ENCODE data around the gene PCNX1.

Gene PCNX1

DNA sequence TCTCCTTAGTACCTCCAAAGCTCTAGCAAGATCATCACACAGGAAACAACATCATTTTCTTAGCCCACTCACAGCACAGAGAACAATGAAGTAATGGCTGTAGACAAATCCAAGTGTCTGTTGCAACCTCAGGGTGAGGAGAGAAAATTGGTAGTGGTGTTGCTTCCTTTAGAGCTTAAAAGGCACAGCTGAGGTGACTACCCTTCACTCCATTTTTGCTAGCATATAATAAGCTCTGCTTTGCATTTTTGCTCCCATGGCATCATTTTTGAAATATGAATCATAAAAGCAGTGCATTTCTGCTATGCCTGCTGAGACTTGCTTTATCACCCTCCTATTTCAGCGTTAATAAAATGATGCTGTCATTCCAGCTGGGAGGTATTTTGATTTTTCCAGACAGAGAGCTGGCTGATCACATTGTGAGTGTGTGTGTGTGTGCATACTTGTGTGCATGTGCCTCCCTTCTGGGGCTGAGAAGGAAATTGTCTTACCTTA, 18.5 kb upstream of the PCNX1 start:
- DNase-seq (ENCODE audit: low read depth in 3 of 3) = no peak

DNA sequence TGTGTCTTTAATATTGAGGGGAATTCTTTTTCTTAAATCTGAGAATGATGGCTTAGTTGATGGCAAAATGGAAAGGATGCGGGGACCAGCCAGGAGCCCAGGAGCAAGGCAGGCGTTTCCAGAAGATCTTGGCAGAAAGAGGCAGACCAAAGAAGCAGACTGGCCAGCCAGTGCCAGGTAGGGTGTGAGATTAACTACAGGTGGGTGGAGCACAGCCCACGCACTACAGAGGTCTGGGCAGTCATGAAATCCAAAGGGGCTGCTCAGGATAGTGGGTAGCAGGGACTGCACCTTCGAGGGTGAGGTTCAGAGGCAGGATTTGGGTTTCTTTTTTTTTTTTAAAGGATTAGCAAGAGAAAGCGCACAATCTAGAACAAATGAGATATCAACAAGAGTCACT, 17.7 kb upstream of the PCNX1 start:
- DNase-seq (ENCODE audit: low read depth in 3 of 3) = no peak

DNA sequence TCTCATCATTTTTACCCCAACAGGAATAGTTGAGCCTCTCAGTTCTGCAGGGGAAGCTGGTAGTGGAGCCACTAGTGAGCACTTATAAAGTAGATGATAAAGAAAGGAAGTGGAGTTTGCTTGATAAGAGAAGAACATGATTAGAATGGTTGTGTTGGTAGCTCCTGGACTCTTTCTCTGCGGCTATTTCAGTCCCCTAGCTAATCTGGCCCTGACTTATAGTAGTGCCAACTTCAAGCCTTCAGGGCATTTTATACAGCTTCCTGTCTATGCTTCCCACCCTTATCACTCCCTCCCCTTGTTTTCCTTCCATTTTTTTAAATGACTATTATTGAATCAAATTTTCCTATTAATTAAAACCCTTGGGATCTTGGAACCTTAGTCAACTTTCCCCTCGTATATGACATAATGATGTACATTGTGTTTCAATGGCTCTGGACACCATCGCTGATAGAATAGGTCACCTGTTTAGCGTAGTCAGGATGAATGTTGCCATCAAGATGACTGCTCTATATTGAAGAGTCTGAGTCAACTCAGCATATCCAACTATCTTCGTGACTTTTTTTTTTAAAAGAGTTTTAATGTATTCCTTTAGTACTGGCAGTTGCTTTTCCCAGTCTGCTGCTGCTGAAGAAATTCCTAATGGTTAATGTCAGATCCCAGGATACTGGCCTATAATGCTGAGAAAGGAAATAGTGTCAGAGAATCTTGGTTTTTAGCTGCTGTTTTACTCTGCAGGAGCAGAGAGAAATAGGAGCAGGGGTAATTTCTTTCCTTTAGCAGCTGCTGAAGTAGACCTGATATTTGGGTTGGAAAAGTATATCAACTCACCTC, 16.2 kb upstream of the PCNX1 start:
- DNase-seq (ENCODE audit: low read depth in 3 of 3) = no peak

DNA sequence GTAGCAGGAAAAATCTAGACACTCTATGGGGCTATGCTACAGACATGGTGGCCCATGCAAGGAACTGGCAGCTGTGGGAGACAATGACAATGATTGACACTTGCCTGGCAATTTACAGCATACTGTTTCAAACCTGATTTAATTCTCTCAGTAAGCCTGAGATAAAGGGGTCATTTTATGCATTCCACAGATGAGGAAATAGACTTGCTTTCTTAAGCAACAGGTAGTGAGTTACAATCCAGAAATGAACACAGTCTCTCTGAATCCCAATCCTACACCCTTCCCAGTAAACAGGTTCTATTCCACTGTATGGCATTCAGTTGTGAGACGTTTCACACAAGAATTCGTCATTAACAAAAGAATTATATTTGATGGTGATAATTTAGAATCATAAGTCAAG, 15.5 kb upstream of the PCNX1 start:
- no peak for DNase-seq (ENCODE audit: low read depth in 3 of 3)

DNA sequence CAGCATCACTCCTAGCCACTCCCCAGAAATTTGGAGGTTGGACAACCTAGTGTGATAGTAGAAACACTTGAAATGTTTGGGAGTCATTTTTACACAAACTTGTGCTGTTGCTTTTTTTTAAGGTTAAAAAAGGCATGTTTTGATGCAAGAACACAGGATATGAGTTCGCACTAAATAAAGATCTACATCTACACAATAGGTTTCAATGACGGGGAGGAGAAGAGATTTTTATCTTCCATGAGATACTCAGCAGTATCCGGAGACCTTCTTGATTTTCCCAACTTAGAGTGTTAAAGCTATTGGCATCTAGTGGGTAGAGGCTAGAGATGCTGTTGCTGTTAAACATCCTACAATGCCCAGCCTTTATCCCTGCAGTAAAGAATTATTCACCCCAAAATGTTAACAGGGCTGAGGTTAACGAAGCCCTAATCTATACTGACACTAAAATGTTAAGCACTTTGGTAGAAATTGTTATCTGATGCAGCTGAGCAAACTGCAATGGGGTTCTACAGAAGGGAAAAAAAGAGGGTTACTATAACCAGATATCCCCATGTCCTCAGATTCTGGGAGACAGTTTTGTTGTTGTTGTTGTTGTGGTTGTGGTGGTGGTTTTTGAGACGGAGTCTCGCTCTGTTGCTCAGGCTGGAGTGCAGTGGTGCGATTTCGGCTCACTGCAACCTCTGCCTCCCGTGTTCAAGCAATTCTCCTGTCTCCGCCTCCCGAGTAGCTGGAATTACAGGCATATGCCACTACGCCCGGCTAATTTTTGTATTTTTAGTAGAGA, 14.0 kb upstream of the PCNX1 start:
- DNase-seq (ENCODE audit: low read depth in 3 of 3) = no peak

DNA sequence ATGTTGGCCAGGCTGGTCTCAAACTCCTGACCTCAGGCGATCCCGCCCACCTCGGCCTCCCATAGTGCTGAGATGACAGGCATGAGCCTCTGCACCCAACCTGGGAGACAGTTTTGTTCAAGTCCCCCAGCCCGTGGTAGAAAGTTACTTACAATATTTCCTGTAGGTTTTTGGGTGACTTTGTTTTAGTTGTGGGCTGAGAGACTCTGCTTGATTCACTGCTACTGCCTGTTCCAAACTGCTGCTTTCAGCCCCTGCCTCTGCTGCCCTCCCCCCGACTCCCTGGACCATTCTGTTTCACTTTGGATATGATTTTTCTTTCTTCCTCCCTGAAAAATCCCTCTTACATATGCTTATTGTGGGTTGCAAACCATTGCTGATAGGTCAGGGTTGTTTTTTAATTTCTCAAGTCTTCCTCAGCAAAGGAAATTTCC, 13.4 kb upstream of the PCNX1 start:
- DNase-seq (ENCODE audit: low read depth in 3 of 3) = no peak

DNA sequence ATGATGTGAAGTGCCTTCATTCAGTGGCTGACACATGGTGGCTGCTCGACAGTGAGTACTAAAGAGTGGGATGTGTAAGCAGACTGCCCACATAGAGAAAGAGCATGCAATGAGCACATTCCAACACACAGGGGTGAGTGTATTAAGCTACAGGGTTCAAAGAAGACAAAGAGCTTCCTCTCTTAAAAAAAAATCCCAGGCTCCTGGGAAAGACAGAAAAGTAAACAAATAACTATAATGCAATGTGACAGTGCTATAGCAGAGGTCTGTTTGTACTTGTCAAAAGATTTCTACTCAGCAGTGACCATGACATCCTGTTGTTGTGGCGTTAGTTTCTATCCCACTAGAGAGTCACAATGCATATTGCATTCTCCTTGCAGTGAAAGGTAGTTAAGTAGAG, 12.4 kb upstream of the PCNX1 start:
- no peak for DNase-seq (ENCODE audit: low read depth in 3 of 3)

DNA sequence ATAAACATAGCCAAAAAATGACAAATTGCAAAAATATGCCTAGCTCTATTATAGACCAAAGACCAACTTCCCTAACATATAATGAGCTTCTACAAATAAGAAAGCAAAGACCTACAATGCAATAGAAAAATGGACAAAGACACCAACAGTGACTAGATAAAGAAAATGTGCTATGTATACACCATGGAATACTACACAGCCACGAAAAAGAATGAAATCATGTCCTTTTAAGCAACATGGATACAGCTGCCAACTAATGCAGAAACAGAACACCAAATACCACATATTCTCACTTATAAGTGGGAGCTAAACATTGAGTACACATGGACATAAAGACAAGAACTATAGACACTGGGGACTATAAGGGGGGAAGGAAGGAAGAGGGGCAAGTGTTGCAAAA, 10.9 kb upstream of the PCNX1 start:
- no peak for DNase-seq (ENCODE audit: low read depth in 3 of 3)

DNA sequence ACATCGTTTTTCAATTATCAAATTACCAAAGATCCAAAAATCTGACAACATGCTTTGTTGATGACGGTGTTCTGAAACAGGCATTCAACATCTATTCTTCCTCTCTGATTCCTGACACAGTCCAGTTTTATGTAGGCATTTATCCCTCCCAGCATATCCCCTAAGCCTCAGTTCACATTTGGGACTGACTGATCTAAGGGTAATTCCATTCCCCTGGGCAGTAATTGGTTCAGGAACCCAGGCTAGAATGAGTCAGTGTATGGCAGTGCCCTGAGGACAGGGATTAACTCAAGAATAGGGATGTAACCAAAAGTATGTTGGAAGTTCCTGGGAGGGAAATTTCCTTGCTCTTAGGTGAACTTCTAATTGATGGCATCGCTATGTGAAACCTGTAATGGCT, 10.3 kb upstream of the PCNX1 start:
- no peak for DNase-seq (ENCODE audit: low read depth in 3 of 3)

DNA sequence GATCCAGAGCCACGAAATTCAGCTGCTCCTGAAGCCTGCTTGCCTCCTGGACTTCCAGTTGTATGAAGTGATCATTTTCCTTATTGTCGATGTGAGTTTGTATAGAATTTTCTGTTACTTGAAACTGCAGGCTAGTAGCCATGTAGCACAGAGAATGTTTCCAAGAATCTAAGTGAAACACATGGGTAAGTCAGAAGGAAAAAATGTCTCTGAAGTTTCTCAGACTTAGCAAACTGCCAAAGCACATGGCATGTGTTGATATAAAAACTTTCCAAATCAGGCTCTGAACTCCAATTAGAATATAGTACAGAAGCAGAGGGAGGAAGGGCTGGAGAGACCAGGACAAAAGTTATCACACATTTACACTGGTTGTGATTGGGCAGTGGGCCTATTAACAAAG, 9.8 kb upstream of the PCNX1 start:
- no peak for DNase-seq (ENCODE audit: low read depth in 3 of 3)

DNA sequence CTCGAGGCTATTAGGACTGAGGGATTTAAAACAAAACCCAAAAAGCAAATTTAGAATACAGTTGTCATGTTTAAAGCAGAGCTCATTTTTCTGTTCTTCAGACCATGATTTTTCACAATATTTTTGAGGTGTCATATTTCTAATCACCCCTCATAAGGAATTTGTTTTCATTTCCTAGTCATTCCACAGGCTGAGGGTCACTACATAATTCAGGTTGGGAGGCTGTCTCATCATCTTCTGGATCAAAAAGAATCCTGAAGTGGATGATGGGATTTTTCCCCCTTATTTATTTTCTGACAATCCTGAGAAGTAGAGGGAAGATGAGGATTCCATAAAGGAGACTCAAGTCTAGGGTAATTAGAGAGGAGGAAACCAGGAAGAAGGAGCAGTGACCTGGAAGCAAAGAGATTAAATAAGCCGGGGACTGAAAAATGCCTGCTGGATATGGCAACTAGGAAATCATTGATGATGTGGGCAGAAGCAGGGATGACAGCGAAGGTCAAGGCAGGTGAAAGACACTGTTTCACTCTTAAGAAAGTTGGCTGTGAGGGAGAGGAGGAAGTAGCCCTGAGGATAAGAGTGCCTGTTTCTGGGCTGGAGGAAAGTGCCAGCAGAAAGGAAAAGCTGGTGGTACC, 9.0 kb upstream of the PCNX1 start:
- DNase-seq (ENCODE audit: low read depth in 3 of 3) = no peak

DNA sequence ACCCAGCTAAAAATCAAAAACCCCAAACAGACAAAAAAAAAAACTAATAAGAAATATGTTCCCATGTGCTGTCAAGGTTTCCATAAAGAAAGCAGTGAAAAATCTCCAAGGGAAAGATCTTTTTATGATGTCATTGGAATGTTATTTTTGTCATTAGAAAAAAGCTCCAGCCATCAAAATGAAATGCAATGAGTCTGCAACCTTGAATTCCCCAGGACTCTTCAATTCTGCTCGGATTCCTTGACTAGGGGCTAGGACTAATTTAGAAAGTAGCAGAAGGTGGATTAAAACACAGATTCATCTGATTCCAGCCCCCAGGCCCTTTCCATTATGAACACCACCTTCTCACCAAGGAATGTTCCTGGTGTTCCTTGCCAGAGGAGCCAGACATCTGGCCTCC, 6.0 kb upstream of the PCNX1 start:
- DNase-seq (ENCODE audit: low read depth in 3 of 3) = no peak

DNA sequence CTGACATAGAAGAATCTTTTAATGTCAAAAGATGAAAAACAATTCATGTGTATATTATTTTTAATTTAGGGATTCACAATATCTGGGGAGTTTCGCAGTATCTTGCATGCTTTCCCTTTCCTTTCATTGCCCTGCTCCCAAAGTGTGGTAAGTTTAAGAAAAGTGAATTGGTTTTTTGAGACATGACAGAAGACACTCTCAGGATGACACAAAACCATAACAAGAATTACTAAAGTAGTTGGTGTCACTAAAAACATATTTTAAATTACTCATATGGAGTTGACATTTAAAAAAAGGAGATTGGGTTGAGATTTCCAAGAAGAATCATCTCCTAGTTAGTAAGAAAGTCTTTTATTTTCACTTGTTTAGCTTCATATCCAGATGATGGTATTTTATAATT, 5.1 kb upstream of the PCNX1 start:
- DNase-seq (ENCODE audit: low read depth in 3 of 3) = no peak

DNA sequence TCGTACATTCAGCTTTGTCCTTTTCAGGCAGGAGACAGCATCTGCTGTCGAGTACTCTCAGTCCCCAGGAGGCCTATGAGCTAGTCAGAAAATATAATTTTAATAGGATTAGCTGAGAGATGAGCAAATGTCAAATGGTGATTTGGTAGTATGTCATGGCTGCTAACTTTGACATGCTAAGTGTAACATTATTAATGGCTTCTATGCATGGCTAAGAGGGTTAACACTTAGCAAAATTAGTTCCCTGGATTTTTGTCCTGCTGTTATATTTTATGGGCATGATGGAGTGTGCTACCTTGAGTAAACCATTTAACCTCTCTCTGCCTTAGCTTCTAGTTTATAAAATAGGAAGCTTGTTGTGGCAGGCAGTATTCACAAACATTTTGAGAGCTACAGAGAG, 2.9 kb upstream of the PCNX1 start:
- no peak for DNase-seq (ENCODE audit: low read depth in 3 of 3)

DNA sequence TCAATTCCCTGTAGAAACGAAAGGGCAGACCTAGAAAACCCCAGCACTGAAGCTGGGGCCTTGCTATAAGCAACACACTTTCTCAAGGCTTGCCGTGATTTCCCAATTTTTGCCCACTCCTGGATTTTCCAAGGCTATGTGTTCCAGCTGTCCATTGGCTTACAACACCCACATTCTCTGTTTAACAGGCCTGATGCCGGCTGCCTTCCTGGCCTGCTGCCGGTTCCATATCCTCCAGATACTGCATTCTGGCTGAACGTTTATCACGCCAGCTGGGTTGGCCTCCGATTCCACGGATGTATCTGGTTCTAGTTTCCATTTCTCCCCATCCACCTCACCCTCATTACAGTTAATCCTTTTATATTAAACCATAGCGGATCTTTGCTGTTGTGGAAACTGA, 2.0 kb upstream of the PCNX1 start:
- DNase-seq (ENCODE audit: low read depth in 3 of 3) = no peak

DNA sequence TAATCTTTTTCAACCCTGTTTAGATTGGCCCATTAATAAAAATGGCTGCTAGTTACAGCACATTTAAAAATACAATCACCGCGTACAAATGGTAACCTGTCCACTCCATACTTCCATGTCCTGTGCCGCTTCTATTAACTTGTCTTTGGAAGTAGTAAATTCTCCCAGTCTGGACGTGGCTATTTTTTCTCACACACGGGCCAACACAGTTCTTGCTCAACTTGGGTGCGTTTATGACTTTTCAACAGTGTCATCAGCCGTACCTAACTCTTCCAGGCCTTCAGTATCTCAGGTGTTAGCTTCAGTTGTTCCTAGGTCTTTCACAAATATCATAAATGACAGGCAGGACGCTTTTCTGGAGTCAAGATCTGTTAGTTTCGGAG, 475 bp upstream of the PCNX1 start:
- DNase-seq (ENCODE audit: low read depth in 3 of 3) = no peak

DNA sequence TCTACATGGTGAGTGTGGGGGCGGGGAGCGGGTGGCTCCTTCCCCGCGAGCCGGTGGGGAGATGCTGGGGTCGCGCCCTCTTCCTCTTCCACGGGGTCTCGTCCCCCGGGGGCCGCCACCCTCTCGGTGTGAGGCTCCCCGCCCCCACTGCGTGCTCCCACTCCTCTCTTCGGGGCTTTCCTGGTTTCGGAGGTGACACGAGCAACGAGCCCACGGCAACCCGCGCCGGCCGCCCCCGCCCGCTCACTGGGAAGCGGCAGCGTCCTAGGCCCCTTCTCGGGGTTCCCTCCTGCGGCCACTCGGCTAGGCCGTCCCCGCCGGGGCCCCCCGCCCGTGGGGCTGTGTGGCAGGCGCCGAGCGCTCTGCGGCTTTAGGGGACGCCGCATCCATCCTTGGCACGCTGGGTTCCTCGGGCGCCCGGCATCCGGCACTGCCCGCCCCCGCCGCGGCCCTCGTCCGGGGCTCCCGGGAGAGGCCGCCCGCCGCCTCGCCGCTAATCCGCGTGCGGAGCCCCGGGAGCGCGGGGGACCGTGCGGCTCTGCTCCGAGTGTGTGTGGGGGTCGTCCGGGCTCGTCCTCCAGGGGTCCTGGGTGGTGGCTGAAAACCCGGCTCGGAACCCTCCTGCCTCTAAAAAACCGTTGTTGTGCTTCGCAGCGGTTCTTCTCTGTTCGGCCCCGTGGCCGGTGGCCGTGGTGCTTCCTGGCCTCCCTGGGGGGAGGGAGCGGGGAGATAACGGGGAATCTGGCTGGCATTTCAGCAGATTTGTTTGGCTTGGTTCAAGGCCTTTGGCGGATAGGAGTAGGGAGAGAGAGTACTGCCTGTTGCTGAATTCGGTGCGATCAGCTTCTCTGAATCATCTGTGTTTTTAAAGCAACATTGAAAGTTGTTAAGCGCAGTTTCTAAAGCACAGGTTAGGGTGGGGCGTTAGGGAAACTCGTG, 1.0 kb downstream of the PCNX1 start:
- DNase-seq (ENCODE audit: low read depth in 3 of 3) = peak; percentile 15 to 48 (median 32)

DNA sequence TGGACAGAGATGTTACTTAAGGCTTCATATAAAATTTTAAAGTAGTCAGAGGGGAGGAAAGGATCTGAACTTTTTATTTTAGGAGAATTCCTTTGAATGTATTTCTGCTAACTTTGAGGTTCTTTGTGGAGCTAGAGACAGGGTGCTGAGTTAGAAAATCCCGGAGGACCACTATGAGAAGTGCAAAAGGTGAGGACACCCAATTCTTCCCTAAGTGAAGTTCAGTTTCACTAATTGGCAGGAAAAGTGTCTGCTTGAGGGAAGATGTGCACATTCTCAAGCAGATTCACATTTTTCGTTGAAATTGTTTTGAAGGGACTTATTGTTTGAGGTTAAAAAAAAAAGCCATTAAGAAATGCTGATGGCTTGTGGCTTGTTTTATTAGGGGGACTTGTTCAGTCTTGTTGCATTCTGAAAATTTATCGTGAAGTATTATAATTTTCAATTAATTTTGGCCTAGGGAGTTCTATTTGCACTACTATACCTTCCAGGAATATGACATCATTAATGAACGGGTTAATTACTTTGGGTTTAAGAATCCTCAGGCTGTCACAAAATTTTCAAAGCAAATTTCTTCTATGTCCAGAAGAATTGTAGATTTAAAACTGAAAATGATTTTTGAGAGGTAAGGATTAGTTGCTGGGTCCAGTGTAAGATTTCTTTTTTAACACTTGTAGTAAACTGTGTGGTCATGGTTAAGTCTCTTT, 1.8 kb downstream of the PCNX1 start:
- DNase-seq (ENCODE audit: low read depth in 3 of 3) = no peak

DNA sequence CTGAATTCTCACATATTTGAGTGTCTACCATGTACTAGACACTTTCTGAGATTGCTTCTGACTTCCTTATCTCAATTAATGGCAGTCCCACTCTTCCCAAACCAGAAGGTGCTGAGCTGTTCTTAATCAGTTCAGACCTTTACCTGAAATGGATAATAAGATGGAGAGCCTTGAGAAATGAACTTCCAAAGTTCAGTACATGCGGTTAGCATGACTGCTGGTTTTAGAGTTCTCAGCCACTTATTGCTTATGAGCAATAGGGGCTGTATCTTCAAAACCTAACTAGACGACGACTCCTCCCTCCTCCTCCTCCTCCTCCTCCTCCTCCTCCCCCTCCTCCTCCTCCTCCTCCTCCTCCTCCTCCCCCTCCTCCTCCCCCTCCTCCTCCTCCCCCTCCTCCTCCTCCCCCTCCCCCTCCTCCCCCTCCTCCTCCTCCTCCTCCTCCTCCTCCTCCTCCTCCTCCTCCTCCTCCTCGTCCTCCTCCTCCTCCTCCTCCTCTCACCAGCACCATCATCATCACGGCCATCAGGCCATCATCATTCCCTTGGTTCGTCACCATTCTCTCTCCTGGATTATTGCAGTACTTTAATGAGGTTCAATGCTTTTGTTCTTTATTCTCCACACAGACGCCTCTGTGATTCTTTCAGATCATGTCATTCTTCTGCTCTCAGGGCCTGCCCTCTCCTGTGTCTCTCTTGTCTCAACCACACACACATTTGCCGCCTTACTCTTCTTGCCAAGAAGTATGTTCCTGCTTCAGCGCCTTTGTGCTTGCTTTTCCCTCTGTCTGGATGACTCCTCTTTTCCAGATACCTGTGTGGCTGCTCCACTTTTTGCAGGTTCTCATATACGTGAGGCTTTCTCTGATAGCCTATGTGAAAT, 2.7 kb downstream of the PCNX1 start:
- no peak for DNase-seq (ENCODE audit: low read depth in 3 of 3)

DNA sequence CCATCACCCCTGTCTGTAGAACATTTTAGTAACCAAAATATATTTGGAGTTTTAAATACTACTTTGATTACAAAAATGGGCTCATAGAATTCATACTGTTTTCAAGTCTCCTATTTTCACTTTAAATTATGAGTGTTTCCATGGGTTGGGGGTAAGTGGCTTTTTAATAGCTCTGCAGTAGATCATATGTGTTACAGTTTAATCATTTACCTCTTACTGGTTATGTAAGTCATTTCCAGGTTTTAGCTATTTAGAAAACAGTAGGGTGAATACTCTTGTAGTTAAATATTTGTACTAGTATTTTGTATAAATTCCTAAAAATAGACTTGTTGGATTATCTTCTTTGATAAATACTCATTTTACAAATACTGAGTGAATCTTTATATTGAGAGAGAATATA, 8.2 kb downstream of the PCNX1 start:
- no peak for DNase-seq (ENCODE audit: low read depth in 3 of 3)

Measured in stimulated activated CD4-positive, alpha-beta T cell treated with anti-CD3 and anti-CD28 coated beads, TNF-alpha, amount 100 ng/mL, for 24 hours (primary cell).